NB4 (cell line): Measurements from ENCODE around the gene SLC39A11.
A peak's percentile ranks its signal among the peaks of the same experiment; 100 is the strongest.
"Not testable (repeated sequence)": the region's sequence is repeated elsewhere in the genome, so short reads cannot be mapped to it uniquely, and the experiment has no call there.

Source experiments
- DNase-seq: peaks from one replicate; pipeline ENCODE4 v3.0.0; 2010; ENCODE audit warnings: low read depth
- H3K4me3 ChIP-seq: one replicate; pipeline ENCODE4 v1.5.1; 2011; ENCODE audit warnings: mild to moderate bottlenecking, low read depth, low read length, moderate library complexity
- MAX ChIP-seq: IDR thresholded peaks from 2 replicates; pipeline ENCODE4 v1.6.1; 2011; ENCODE audit warnings: low read depth, low read length
- MYC ChIP-seq: IDR thresholded peaks from 2 replicates; pipeline ENCODE4 v1.6.1; 2011; ENCODE audit warnings: low read depth, low read length
- POLR2A ChIP-seq: IDR thresholded peaks from 2 replicates; pipeline ENCODE4 v1.6.1; 2011; ENCODE audit warnings: mild to moderate bottlenecking; ENCODE audit not compliant: insufficient read length; ENCODE audit errors: extremely low read depth
- TF ChIP-seq, protein P1 (sequence below): IDR thresholded peaks from one replicate; pipeline ENCODE4 v1.5.1; 2012; ENCODE audit warnings: low read depth, low read length

SLC39A11 gene

DNA sequence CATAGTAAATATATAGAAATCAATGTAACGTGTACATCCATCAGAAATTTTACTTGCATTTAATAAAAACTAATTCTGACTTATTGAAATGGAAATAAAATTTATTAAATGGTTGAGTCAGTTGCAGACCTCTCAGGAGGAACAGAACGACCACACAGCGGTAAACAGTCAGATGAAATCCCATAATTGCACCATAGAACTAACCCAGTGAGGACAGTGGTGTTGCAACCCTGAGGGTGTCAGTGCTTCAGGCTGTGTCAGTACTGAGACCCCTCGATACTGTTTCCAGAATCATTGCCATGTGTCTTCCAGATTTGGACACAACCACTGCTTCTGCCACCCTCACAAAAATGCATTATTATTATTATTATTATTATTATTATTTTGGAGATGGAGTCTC lies 43.3 kb upstream of the SLC39A11 start:
- peak; percentile 86 for DNase-seq
- no peak for TF ChIP-seq MYC
- TF ChIP-seq MAX, result peak; percentile 28; the same call in 1 of the 2 replicates
- H3K4me3 ChIP-seq, result no peak overlapping the region

GRCh38 chr17:73133911-73134649 lies 41.6 kb upstream of the SLC39A11 start:
- peak; percentile 36 for DNase-seq
- no peak overlapping the region for H3K4me3 ChIP-seq
- TF ChIP-seq MAX, result peak; percentile 47
- TF ChIP-seq MYC, result no peak
- TF ChIP-seq, protein P1, sequence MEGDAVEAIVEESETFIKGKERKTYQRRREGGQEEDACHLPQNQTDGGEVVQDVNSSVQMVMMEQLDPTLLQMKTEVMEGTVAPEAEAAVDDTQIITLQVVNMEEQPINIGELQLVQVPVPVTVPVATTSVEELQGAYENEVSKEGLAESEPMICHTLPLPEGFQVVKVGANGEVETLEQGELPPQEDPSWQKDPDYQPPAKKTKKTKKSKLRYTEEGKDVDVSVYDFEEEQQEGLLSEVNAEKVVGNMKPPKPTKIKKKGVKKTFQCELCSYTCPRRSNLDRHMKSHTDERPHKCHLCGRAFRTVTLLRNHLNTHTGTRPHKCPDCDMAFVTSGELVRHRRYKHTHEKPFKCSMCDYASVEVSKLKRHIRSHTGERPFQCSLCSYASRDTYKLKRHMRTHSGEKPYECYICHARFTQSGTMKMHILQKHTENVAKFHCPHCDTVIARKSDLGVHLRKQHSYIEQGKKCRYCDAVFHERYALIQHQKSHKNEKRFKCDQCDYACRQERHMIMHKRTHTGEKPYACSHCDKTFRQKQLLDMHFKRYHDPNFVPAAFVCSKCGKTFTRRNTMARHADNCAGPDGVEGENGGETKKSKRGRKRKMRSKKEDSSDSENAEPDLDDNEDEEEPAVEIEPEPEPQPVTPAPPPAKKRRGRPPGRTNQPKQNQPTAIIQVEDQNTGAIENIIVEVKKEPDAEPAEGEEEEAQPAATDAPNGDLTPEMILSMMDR, result no peak
- no peak for TF ChIP-seq POLR2A

DNA sequence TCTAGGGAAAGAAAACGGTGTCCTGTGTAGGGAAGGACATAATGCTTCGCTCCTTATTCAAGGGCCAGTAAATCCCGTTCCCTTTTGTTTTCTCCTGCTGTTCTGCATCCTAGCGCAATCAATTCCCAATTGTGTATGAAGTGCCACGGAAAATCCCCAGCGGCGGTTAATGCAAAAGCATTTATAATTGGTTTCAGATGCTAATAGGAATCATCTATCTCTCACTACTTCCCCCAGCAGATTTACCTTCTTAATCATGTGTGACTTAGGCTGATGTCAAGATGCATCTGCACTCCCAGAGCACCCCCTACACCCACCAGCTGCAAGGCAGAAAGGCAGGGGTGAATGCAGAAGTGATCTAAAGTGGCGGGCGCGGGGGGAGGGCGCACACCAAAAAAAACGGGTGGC lies 39.6 kb upstream of the SLC39A11 start:
- DNase-seq, result no peak
- TF ChIP-seq MYC (no peak), POLR2A (no peak), MAX (no peak)
- TF ChIP-seq, protein P1, result no peak
- no peak overlapping the region for H3K4me3 ChIP-seq

DNA sequence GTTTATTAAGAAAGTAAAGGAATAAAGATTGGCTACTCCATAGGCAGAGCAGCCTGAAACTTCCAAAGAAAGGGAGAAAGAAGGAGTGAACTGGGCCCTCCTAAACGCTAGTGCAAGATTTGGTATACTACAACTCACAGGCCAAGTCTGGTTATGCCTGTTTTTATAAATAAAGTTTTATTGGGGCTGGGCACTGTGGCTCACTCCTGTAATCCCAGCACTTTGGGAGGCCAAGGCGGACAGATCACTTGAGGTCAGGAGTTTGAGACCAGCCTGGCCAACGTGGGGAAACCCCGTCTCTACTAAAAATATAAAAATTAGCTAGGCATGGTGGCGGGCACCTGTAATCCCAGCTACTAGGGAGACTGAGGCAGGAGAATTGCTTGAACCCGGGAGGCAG lies 39.0 kb upstream of the SLC39A11 start:
- H3K4me3 ChIP-seq, DNase-seq: not testable (repeated sequence)

- TF ChIP-seq, protein P1, result no peak
- no peak for TF ChIP-seq MAX
- TF ChIP-seq MYC, result no peak
- TF ChIP-seq POLR2A, result no peak
- no peak overlapping the region for H3K4me3 ChIP-seq
Observed at GRCh38 chr17:73130977-73131376, 38.5 kb upstream of the SLC39A11 start.

DNA sequence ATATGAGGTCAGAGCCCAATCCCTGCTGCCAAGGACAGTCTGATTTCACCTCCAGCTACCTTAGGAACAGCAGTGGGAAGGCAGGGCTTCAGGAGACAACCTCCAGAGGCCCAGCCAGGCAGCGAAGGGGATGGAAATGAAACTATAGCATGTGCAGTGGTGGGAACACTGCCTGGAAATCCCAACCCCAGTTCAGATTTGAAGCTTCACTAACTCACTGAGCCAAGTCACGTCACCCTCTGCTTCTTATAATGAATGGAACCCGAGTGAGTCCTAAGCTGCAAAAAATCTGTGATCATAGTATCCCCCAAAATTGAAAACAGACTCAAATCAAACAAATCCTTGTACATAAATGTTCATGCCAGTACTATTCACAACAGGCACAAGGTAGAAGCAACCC lies 36.0 kb upstream of the SLC39A11 start:
- H3K4me3 ChIP-seq, result no peak overlapping the region
- DNase-seq, result no peak

More at GRCh38 chr17:73130977-73131376, 38.5 kb upstream of the SLC39A11 start:
- DNase-seq, result no peak

More for the DNA sequence above, 36.0 kb upstream of the SLC39A11 start:
- TF ChIP-seq, protein P1, result no peak
- TF ChIP-seq POLR2A (no peak), MYC (no peak), MAX (no peak)
